Glomerular visceral epithelial cell (primary cell): Measurements from ENCODE around the gene SND1.
A peak's percentile ranks its signal among the peaks of the same experiment; 100 is the strongest.
"Not testable (repeated sequence)": the region's sequence is repeated elsewhere in the genome, so short reads cannot be mapped to it uniquely, and the experiment has no call there.

Experiments
- DNase-seq: peaks from one replicate; pipeline ENCODE4 v3.0.0-alpha.2; 2016; ENCODE audit errors: extremely low spot score

Gene SND1

DNA sequence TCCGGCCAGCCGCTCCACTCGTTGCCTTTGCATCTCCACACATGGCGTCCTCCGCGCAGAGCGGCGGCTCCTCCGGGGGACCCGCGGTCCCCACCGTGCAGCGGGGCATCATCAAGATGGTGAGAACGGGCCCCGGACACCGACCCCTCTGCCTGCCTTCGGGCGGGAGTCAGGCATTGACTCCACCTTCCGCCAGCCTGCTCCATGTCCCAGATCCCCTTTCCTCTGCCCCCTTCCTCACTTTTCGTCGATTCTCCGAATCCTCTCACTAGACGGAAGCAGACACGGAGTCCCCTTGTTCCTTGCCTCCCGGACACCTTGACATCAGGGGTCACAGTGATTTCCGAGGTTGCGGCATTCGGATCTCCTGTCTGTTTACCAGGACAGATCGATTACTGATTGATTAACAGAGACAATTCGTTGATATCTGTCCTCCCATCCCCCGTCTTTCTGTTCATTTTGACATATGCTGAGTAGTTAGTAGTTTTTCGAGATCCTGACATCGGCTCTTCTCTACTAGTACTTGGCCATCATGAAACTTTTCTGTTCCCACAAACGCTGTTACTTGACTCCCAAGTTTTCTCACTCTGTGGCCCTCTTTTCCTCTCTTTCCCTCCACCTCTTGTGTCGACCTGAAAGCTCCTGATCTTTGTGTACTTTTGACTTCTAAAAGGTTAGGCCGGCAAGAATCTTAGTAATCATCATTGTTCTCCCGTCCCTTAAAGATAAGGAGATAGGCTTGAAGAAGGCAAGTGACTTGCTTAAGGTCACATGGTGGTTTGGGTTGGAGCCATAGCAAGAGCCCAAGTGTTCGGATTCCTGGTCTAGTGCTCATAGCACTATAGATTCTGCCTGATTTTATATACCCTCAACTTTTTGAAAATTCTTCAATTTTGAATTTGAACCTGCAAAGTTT lies 597 bp downstream of the SND1 start:
- no peak for DNase-seq

DNA sequence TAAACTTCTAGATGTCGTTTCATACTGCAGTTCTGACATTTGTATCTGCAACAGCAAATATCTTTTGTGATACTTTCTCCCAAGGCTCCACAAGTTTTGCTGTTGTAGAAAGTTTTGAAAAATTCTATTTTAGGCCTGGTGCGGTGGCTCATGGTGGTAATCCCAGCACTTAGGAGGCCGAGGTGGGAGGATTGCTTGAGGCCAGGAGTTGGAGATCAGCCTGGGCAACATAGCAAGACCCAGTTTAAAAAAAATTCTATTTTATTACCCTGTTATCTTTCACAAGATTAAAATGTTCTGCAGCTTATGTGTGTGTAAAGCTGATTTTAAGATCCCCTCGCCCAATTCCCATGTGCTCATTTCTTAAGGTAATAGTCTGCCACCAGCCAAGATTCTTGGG lies 1.4 kb downstream of the SND1 start:
- DNase-seq, result no peak

DNA sequence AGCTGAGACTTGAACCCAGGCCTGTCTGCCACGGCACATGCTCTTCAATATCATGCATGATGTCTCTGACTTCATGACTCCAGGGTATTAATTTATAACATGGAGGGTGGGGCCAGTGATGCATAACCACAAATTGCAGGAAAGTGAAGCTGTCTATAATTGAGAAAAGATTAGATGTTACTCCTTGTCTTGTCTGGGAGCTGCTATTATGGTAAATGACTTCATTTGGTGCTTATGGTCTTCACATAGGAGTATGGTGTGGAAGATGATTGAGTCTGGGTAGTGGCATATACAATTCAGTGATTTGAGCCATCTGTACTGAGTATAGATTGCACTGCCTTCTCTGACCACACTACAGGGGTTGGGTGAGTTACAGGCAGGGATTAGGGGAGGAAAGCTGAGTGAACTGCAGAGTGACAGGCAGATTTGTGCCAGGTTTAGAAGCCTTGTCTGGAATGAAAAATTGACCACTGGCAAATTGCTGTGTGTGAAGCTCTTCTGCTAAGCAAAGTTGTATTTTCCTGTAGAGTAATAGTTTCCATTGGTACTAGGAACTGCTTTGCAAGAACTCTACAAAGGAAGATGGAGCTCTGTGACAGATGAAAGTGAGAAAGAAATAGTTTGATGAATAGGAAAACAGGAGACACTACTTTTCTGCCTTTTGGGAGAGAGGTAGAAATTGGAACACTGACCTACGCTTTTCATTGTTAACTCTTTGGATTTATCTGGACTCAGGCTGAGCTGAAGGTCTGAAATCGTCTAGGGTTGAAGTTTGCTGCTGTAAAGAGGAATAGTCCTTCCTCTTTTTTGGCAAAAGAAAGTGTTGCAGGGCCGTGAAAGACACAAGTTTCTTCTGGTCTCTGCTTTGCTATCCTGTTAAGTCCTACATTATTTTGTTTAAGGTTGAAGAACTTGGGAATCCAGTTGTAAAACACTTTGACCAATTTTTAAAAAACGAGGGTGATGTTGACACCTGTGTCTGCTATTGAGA lies 2.7 kb downstream of the SND1 start:
- DNase-seq, result peak; percentile 24

DNA sequence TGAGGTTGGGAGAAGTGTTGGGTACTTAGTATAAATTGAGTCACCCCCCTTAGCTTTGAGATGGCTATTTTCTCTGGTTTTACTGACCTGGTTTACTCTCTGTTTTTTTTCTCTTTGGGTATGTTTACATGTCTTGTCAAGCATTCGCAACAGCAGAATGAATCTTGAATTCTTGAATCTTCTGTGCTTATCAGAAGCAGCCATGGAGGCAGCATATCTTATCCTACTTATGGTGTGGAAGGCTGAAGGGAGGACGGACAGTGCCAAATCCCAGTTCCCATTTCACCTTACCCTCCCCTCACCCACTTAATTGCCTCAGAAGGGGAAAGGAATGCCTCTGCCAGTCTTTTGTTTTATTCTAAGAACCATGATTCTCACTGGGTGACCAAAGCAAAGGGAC lies 3.7 kb downstream of the SND1 start:
- no peak for DNase-seq

DNA sequence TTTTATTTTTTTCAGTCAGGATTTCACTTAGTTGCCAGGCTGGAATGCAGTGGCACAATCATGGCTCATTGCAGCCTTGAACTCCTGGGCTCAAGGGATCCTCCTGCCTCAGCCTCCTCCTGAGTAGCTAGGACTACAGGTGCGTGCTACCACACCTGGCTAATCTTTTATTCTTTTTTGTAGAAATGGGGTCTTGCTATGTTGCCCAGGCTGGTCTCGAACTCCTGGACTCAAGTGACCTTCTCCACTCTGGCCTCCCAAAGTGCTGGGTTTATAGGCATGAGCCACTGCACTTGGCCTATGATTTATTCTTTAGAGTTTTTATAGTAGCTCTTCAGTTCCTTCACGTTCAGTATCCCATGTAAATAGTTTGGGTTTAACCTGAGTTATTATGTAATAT lies 5.5 kb downstream of the SND1 start:
- DNase-seq, result no peak

DNA sequence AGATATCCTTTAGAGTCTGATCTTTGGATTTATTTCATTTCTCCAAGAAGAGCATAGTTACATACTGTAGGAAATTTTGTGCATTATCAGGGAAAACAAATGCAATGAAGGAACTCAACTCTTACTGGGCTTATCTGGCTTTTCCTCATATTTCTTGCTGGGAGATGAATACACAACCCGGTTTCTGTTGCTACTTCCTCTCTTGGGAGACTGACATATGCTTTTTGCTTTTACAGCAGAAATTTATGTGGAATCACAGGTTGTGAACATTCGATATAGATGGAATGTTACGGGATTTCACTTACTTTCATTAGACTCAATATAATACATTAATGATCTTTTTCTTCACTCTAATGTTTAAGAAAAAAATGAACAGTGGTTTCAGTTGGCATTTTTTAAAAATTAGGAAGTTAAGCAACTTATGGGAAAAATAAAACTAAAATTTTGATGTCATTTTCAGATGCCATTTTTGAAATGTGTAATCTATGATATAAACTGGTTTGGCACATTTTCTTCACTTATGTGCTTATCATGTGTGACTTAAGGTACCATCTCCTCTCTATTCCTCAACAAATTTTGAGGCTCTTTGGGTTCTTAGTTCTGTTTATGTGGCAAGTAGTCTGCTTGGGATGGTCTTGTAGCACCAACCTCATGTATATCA lies 7.1 kb downstream of the SND1 start:
- DNase-seq, result no peak

DNA sequence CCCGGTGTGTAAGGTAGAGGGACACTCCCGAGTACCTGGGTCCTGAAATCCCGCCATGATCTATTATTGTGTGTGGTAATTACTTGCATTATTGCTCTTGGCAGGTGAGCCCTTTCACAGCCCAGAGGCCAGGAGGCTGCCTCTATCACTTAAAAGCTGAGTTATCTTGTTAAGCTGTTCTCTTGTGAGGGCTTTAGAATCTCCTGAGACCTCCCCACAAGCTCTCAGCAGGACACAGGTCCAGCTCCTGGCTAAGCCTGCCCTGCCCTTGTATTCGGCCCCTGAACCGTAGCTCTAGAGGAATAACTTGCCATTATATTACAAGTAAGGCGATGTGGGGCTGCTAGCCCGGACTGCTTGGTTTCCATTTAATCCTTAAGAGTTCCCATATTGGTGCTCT lies 13.9 kb downstream of the SND1 start:
- no peak for DNase-seq

DNA sequence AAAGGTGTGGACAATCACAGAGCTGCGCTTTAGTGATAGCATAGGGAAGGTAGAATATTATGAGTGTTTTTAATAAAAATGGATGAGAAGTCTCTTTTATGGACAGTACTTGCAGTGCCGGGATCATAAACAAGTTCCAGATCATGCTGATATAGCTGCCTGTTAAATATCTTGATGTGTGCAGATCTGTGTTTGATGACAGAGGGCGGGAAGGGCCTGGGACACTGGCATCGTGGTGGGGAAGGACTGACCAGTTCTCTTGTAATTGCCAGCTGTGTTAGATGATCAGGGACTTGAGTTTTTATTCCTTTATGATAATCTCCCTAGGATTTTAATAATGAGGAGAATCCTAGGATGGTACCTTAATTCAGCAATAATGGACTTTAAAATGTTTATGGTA lies 14.6 kb downstream of the SND1 start:
- no peak for DNase-seq

DNA sequence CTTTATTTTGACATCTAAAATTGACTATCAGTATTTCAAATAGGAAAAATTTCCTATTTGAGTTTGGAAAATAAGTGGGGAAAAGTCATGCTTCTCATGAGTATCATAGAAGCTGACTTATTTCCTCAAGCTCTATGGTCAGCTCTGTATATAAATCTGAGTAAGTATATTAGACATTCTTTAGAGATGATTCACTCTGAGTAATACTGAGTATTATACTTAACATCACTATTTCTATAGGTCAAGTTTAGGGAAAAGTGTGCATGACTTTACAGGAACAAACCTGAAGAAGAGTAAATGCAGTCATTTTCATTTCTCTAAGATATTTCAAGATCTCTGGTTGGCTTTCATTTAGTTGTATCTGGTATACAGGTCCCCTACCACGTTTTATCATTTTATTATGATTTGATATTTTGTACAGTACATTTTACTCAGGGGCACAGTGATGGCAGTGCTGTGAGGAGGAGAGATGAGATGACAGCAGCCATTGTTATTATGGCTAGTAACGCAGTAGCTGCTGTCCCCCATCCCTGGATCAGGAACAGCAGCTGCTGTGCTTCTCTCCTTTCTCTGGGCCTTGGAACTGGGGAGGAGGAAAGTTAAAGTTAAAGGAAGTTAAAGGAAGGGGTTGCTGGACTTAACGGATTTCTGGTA lies 15.2 kb downstream of the SND1 start:
- DNase-seq, result peak; percentile 30

DNA sequence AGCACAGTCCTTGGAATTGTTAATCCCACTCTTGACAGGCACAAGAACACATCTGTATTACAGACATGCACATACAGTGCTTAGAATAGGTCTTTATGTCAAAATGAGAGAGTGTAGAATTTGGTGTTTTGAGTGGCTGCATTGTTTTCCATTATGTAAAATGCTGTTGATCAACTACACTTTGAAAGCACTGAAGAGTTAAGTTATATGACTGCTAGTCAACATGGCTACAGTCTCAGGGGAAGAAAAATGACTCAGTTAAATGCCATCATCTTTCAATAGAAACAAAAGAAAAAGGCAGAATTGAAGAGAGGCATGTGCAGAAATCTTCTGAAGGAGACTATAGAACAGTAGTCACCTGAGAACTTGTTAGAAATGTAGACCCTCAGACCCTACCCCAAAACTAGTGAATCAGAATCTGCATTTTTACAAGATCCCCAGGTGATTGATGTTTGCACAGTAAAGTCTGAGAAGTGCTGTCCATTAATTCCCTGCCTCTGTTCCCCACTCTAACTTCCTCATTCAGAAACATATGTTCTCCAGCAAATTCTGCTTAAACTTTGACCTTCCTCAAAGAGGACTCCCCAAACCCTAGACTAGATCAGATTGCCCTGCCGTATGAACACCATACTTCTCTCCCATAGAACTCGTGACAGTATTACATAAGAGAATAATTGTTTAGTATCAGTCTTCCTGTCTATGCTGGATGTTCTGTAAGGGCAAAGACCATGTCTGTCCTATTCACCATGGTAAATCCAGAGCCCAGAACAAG lies 16.0 kb downstream of the SND1 start:
- DNase-seq, result no peak

DNA sequence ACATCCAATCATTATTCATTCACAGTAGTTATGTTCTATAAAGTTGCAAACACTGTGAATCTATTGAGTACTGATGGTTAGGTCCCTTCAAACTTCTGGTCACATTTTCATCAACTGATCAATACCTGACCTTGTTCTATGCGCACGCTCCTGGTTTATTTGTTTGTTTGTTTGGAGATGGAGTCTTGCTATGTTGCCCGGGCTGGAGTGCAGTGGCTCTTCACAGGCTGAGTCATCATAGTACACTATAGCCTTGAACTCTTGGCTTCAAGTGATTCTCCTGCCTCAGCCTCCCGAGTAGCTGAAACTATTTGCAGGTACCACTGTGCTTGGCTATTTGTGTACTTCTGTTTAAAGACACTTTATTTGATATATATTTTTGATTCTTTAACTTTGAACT lies 19.3 kb downstream of the SND1 start:
- DNase-seq, result no peak

DNA sequence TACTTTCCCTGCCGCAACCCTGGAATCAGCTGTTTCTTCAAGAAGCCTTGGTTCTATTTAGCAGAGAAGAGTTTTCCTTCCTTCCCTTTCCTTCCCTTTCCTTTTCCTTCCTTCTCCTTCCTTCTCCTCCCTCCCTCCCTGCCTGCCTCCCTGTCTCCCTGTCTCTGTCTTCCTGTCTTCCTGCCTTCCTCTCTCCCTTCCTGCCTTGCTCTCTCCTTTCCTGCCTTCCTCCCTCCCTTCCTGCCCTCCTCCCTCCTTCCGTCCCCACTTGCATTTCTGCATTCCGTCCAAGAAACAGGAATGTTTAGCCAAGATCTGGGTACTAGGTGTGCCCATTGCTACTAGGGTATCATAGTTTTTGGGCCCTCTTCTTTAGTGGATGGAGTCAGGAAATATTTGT lies 21.9 kb downstream of the SND1 start:
- DNase-seq, result no peak

DNA sequence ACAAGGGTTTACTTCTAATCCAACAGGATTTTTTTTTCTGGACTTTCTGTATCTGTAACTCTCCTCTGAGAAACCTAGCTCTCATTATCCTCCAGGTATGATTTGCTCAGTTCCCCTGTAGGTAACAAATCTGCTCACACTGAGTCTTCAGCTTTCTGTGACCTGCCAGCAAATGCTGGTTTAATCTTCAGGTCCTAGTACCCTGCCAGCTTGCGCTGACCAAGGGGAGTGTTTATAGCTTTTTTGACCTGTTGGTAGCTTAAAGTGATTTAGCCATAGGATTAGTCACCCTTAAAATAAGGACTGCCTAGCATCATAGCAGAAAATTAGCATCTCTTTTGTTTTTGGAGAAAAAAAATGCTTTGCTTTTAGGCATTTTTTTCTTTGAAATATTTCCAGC lies 22.4 kb downstream of the SND1 start:
- no peak for DNase-seq

DNA sequence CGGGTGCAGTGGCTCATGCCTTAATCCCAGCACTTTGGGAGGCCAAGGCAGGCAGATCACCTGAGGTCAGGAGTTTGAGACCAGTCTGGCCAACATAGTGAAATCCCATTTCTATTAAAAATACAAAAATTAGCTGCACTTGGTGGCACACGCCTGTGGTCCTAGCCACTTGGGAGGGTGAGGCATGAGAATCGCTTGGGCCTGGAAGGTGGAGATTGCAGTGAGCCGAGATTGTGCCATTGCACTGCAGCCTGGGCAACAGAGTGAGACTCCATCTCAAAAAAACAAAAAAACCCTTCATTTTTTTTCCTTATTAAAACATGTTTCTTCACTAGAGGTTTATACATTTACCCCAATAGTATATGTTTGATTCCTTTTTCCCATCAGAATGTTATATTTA lies 22.9 kb downstream of the SND1 start:
- not testable (repeated sequence) for DNase-seq

DNA sequence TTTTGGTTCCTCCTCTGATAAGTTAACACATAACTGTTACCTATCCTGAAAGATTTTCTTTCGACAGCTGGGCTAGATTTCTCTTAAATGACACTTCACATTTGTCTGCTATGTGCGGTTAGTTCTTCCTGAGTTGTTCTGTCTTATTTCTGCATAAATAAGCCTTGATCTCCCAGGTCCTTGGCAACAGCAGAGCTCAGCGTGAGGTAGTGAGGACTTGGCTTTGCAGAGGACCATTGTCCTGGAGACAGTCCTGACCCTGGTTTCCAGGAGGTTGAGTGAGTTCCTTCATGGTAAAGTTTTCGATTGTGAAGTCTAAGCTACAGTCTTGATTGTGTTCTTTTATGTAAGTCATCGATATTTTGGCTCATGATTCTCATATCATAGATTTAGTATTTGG lies 23.7 kb downstream of the SND1 start:
- DNase-seq, result no peak

DNA sequence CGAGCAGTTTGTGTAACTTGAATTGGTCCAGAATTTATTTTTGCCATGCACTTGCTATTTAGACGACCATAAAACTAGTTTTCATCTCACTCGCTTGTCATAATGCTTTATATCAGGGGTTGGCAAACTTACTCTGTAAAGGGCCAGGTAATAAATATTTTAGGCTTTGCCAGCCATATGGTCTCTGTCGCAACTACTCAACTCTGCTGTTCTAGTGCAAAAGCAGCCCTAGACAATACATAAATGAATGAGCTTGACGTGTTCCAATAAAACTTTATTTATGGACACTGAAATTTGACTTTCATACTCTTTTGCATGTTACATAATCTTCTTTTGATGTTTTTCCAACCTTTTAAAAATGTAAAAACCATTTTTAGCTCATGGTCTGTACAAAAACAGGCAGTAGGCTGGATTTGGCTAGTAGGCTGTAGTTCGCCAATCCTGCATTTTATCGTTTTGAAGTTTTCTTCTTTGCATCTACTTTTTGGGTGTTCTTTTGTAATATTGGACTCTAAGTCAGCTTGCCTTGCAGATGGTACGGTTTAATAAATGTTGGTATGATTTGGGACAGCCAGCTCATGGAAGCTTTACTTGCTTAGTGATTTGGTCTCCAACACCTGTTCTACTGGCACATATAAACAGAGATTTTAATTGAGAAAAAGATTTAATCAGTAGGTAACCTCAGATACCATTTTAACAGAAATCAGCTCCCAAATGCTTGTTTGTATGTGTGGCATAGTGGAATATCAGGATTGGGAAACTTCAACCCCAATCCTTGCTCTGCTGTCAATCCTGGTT lies 25.6 kb downstream of the SND1 start:
- DNase-seq, result no peak

DNA sequence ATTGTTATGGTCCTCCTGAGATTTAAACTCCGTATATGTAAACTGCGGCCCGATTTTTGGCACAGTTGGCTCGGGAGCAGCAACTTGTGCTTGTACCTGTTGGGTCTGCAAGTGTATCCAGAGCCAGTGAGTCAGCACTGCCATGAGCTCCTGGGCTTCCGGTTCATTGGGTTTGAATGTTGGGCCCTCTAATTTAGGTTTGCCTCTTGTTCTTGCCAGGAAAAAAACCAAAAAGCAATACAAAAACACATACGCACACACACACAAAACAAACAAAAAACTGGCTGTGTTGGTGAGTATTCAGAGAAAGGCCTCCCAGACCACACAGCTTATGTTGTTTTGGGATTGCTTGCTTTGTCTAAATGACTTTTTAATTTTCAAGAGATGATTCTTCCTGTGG lies 26.3 kb downstream of the SND1 start:
- peak; percentile 9 for DNase-seq

DNA sequence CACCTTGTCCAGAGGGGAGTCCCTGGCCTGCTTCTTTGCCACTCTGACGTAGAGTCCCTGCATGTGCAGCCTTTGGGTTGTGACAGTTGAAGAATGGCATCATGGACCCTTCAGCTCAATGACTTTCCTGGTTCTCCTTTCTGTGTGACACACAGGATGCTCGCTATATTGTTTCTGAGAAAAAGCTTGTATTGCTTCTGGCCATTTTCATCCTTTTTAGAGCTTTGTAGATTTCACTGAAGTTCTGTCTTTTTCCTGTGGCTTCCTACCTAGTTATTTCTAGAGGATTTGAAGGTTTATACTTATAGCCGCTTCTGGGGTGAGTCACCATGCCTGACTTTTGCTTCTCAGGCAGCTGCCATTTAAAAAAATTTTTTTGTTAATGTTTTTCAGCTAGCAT lies 27.0 kb downstream of the SND1 start:
- DNase-seq, result peak; percentile 23

DNA sequence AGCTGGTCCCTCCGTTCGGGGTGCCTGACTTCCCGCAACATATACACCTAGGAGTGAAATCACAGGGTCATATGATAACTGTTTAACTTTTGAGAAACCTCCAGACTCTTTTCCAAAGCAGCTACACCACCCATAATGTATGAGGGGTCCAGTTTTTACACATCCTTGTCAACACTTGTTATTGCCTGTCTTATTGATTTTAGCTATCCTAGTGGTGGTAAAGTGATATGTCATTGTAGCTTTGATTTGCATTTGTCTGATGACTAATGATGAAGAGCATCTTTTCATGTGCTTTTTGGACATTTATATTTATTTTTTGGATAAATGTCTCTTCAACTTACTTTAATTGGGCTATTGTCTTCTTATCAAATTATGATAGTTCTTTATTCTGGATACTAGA lies 29.0 kb downstream of the SND1 start:
- DNase-seq, result no peak

DNA sequence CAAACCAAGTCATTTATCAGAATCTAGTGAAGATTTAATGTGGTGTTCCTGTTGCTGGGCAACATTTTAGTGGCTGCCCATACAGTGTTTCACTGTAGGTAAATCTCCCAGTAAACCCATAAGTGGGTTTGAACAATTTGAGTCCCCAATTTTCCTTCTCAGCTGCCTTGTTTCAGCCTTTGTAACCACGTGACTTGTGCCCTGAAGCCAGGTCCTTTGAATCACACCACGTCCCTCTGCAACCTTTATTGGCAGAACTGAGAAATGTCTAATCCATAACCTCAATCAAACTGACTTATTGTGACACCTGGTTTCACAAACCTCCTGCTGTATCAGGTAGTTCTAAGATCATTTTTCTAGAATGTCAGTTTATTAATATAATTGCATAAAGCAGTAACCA lies 30.1 kb downstream of the SND1 start:
- DNase-seq, result no peak
